ENCODE results near the gene SMIM13. TPM values are rescaled to one million over a fixed set of nuclear protein-coding genes. Genes with fewer than 3 reads are reported as not detected.
A peak's percentile ranks its signal among the peaks of the same experiment; 100 is the strongest.

SMIM13 gene
- polyA plus RNA-seq, 2 of the 4 experiments (the other 2 are of a cell fraction) = 12.7 to 12.8 TPM

DNA sequence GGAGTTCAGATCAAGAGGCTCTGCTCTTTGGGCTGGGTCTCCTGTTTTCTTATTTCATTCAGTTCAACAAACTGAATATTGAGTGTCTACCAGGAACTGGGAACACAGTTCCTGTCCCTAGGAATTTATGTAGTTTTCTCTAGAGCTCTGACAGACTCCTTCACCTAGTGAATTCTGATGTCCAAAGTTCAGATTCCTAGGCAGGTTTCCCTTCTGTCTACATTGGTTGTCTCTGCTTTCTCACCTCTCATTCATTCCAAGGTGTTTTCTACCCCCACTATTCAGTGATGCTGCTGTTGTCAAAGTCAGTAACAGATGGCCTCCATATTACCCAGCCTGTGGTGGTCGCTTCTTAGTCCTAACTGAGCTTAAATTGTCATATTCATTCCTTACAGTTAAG is 4.4 kb downstream of the SMIM13 start:
- Histone ChIP-seq H3K4me1 (peaks cover 16% of the 10 kb centered on the region; the same call in 2 of the 3 replicates), H3K4me3 (no peak overlapping the region), H3K4me2 (0 out of 3 replicates have a peak overlapping the region, but pooled peaks have one; percentile 11), H3K27ac (0 out of 6 replicates have a peak overlapping the region, but pooled peaks of 1 of the 2 experiments have one; percentile 13), H3K9me3 (peaks cover 8% of the 10 kb centered on the region; the same call in 2 of the 3 replicates)
- ATAC-seq (no peak), FAIRE-seq (no peak), DNase-seq (ENCODE audit: low read depth in 1 of 2, low spot score in 1 of 2) (no peak)
- CTCF ChIA-PET = interaction anchor here (1.1 to 1.3 kb wide), 2 partner anchors 10 to 42 kb away, joined by 3 to 4 read pairs; no protein-coding TSS in a partner anchor
- 100% methylated on average over 1 of the region's 1 CpG for WGBS (ENCODE audit: missing lambda C conversion rate)
- POLR2A ChIA-PET = no interaction called here
- TF ChIP-seq NFE2L2 (conservative IDR thresholded peaks at IDR 0.05; ENCODE audit: low read length) = no peak
- no peak for TF ChIP-seq CHD2 (IDR thresholded peaks at IDR 0.05; ENCODE audit: low read length, partially characterized antibody)
- TF ChIP-seq RFX5 (IDR thresholded peaks at IDR 0.05) = no peak
- no peak for TF ChIP-seq ATOH8 (CRISPR knock-in tag; IDR thresholded peaks at IDR 0.05; ENCODE audit: low read depth)
- no peak for TF ChIP-seq CEBPB (IDR thresholded peaks at IDR 0.05)
- no peak for TF ChIP-seq USF2 (IDR thresholded peaks at IDR 0.05)
- no peak for TF ChIP-seq NR3C1 (IDR thresholded peaks at IDR 0.05)
- no peak for TF ChIP-seq ZFP36 (IDR thresholded peaks at IDR 0.05; ENCODE audit: borderline replicate concordance, partially characterized antibody)
- no peak for TF ChIP-seq JUN (IDR thresholded peaks at IDR 0.05)
- no peak for TF ChIP-seq HDAC2 (IDR thresholded peaks at IDR 0.05)
- TF ChIP-seq EHMT2 (IDR thresholded peaks at IDR 0.05; ENCODE audit: low read depth) = no peak

DNA sequence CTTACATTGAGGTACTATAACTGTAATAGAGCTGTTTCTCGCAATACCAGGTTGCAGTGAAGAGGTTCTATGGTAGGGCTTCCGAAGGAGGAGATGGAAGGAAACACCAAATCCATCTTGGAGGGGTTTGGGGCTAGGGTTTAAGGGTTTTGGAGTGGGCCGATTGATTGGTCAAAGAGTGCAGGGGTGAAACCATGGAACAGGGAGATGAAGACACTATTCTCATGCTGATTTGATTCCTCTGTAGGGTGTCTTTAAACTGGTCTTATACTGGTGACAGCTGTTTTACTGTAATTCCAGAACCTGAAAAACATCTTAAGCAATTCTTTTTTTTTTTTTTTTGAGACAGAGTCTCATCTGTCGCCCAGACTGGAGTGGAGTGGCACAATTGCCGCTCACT is 7.8 kb downstream of the SMIM13 start:
- Histone ChIP-seq H3K4me2 (no peak overlapping the region), H3K9me3 (peaks cover 8% of the 10 kb centered on the region; the same call in 2 of the 3 replicates), H3K4me1 (peaks cover 8% of the 10 kb centered on the region; the same call in 2 of the 3 replicates), H3K27ac (no peak overlapping the region), H3K4me3 (no peak overlapping the region)
- DNase-seq (ENCODE audit: low read depth in 1 of 2, low spot score in 1 of 2) (no peak), ATAC-seq (no peak), FAIRE-seq (no peak)
- 97% methylated on average over 5 of the region's 5 CpGs for WGBS (ENCODE audit: missing lambda C conversion rate)
- no peak for TF ChIP-seq E2F6 (IDR thresholded peaks at IDR 0.05; ENCODE audit: borderline replicate concordance, low read depth)
- no peak for TF ChIP-seq POLR2A (IDR thresholded peaks at IDR 0.05; ENCODE audit: low read length)
- no peak for TF ChIP-seq FOSB (CRISPR knock-in tag; IDR thresholded peaks at IDR 0.05)
- TF ChIP-seq FOXS1 (CRISPR knock-in tag; IDR thresholded peaks at IDR 0.05) = no peak
- TF ChIP-seq CEBPB (IDR thresholded peaks at IDR 0.05) = no peak
- POLR2A ChIA-PET = no interaction called here
- CTCF ChIA-PET = no interaction called here

DNA sequence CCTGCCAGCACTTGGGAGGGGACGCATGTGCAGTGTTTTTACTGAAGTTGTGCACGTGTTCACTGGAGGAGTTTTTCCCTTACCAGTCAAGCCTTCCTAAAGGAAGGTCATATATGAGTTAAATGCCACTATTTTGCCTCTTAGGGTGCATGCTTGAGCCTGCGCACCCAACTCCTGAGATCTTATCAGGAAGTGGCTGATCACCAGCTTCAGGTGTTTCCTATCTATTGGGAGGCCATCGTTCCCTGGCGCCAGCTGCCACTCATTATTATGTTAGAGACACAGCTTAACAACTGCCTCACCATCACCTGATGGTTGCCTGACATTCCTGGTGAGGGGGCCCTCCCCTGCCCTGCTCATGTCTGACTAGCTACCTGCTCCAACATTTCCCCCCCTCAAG is 9.4 kb downstream of the SMIM13 start:
- TF ChIP-seq RCOR1 (IDR thresholded peaks at IDR 0.05; ENCODE audit: low read depth, low read length) (no peak), SMC3 (IDR thresholded peaks at IDR 0.05) (no peak), NPAS2 (CRISPR knock-in tag; IDR thresholded peaks at IDR 0.05; ENCODE audit: borderline replicate concordance) (no peak), FOSB (CRISPR knock-in tag; IDR thresholded peaks at IDR 0.05) (no peak), HEYL (CRISPR knock-in tag; IDR thresholded peaks at IDR 0.05) (no peak)
- DNase-seq (ENCODE audit: low read depth in 1 of 2, low spot score in 1 of 2) (no peak), FAIRE-seq (no peak), ATAC-seq (no peak)
- 100% methylated on average over 4 of the region's 5 CpGs for WGBS (ENCODE audit: missing lambda C conversion rate)
- Histone ChIP-seq H3K4me1 (peaks cover 2% of the 10 kb centered on the region; the same call in 1 of the 3 replicates), H3K4me2 (no peak overlapping the region), H3K4me3 (no peak overlapping the region), H3K9me3 (peaks cover 8% of the 10 kb centered on the region; the same call in 2 of the 3 replicates), H3K27ac (no peak overlapping the region)
- CTCF ChIA-PET = no interaction called here
- POLR2A ChIA-PET = no interaction called here

GRCh38 chr6:11108726-11109125 is 15.1 kb downstream of the SMIM13 start:
- CTCF ChIA-PET = interaction anchor here (1.1 to 1.9 kb wide), 3 partner anchors 10 to 388 kb away, joined by 3 to 5 read pairs (median 3); no protein-coding TSS in a partner anchor

More at GRCh38 chr6:11108726-11109125, 15.1 kb downstream of the SMIM13 start:
- no peak for ATAC-seq
- Histone ChIP-seq H3K4me3 (no peak overlapping the region), H3K4me2 (no peak overlapping the region), H3K9me3 (no peaks in the 10 kb centered on the region), H3K27ac (no peak overlapping the region), H3K4me1 (no peaks in the 10 kb centered on the region)
- no peak for FAIRE-seq
- POLR2A ChIA-PET = no interaction called here
- no peak for TF ChIP-seq NPAS2 (CRISPR knock-in tag; IDR thresholded peaks at IDR 0.05; ENCODE audit: borderline replicate concordance)
- no peak for DNase-seq (ENCODE audit: low read depth in 1 of 2, low spot score in 1 of 2)

All from A549 (cell line).